ENCODE results near the gene OR4D2. TPM values are rescaled to one million over a fixed set of nuclear protein-coding genes. Genes with fewer than 3 reads are reported as not detected.

The OR4D2 gene
- not detected for total RNA-seq

DNA sequence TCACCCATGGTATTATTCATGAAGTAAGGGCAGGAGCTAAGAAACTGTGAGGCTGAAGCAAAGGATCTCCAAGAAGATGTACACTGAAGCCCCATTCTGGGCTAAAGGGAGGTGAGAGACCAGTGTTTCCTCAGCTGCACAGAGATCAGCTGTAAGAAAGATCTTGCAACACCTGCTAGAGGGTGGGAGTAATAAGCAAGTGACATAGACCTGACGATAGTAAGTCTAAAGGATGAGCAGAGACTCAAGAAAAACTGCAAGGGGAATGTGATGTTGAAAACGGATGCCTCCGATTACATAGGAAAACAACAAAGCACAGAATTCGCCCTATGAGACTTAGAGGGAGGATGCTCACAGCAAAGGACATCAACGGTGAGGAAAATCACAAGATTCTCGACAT lies at the start of gene OR4D2:
Gene OR4D2 (plus strand): TSS at position 301 of the 400 bp plus-strand sequence. CDS start 2,674 bp downstream, outside the sequence.
- no peaks in the 10 kb centered on the region for H3K36me3 ChIP-seq
- TF ChIP-seq EP300 (IDR thresholded peaks at IDR 0.05): no peak
- no peak for TF ChIP-seq POLR2A (IDR thresholded peaks at IDR 0.05)
- TF ChIP-seq, protein P1, sequence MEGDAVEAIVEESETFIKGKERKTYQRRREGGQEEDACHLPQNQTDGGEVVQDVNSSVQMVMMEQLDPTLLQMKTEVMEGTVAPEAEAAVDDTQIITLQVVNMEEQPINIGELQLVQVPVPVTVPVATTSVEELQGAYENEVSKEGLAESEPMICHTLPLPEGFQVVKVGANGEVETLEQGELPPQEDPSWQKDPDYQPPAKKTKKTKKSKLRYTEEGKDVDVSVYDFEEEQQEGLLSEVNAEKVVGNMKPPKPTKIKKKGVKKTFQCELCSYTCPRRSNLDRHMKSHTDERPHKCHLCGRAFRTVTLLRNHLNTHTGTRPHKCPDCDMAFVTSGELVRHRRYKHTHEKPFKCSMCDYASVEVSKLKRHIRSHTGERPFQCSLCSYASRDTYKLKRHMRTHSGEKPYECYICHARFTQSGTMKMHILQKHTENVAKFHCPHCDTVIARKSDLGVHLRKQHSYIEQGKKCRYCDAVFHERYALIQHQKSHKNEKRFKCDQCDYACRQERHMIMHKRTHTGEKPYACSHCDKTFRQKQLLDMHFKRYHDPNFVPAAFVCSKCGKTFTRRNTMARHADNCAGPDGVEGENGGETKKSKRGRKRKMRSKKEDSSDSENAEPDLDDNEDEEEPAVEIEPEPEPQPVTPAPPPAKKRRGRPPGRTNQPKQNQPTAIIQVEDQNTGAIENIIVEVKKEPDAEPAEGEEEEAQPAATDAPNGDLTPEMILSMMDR (IDR thresholded peaks at IDR 0.05): no peak
- 67 to 71% methylated on average over 6 of the region's 6 CpGs for WGBS, 2 donors
- H3K4me3 ChIP-seq: no peak within 1 kb of the TSS
- H3K27me3 ChIP-seq: peaks cover 0 to 8% of the 10 kb centered on the region in 2 donors
- no peak for DNase-seq (ENCODE audit: low spot score in 2 of 2)
- H3K4me1 ChIP-seq: no peaks in the 10 kb centered on the region
- H3K9me3 ChIP-seq: no peaks in the 10 kb centered on the region
- no peak within 1 kb of the TSS for H3K27ac ChIP-seq

GRCh38 chr17:58117382-58117781 lies 49.4 kb upstream of the OR4D2 start:
- DNase-seq (ENCODE audit: low spot score in 2 of 2): no peak
- Histone ChIP-seq H3K36me3 (no peaks in the 10 kb centered on the region), H3K4me3 (no peak overlapping the region), H3K9me3 (no peaks in the 10 kb centered on the region), H3K27ac (no peak overlapping the region), H3K27me3 (no peaks in the 10 kb centered on the region), H3K4me1 (no peaks in the 10 kb centered on the region)
- 85 to 86% methylated on average over 5 of the region's 5 CpGs for WGBS, 2 donors
- no peak for TF ChIP-seq POLR2A (IDR thresholded peaks at IDR 0.05)
- TF ChIP-seq, protein P1 (IDR thresholded peaks at IDR 0.05): no peak
- no peak for TF ChIP-seq EP300 (IDR thresholded peaks at IDR 0.05)

GRCh38 chr17:58119491-58119890 lies 47.3 kb upstream of the OR4D2 start:
- 60 to 64% methylated on average over 3 of the region's 3 CpGs for WGBS, 2 donors
- TF ChIP-seq EP300 (IDR thresholded peaks at IDR 0.05) (no peak), POLR2A (IDR thresholded peaks at IDR 0.05) (no peak)
- TF ChIP-seq, protein P1 (IDR thresholded peaks at IDR 0.05): no peak
- H3K27me3 ChIP-seq: no peaks in the 10 kb centered on the region
- H3K27ac ChIP-seq: no peak overlapping the region
- H3K4me1 ChIP-seq: no peaks in the 10 kb centered on the region
- no peaks in the 10 kb centered on the region for H3K36me3 ChIP-seq
- no peak for DNase-seq (ENCODE audit: low spot score in 2 of 2)
- H3K9me3 ChIP-seq: no peaks in the 10 kb centered on the region
- no peak overlapping the region for H3K4me3 ChIP-seq

DNA sequence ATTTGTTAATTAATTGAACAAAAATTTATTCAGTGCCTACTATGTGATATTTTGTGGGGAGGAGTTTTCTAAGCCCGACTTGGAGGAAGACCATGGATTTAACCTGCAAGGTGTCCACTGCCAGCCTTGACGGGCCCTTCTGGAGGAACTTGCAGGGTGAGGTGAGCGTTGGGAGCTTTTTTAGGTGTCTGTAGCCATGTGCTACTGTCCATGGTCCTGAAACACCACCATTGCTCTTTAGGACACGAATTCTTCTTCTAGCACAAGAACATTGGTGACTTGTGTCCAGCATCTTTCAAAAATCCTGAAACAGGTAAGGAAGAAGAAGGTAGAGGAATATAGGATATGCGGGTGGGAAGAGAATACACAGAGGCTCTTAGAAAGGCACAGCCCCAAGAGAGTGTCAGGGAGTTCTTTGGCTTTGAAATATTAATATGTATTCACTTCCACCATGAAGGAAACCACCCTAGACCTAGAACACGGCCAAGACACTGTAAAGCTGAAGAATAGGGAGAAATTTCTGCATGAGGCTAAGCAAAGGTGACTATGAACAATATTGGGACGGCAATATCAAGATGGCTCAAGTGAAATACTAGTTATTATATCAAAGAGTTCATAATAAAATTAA lies 46.5 kb upstream of the OR4D2 start:
- Histone ChIP-seq H3K4me3 (no peak overlapping the region), H3K4me1 (no peaks in the 10 kb centered on the region), H3K36me3 (no peaks in the 10 kb centered on the region), H3K27me3 (no peaks in the 10 kb centered on the region), H3K9me3 (no peaks in the 10 kb centered on the region), H3K27ac (no peak overlapping the region)
- WGBS, 2 donors: 21 to 23% methylated on average over 7 of the region's 7 CpGs
- TF ChIP-seq EP300 (IDR thresholded peaks at IDR 0.05) (no peak), POLR2A (IDR thresholded peaks at IDR 0.05) (no peak)
- TF ChIP-seq, protein P1 (IDR thresholded peaks at IDR 0.05): no peak
- peak in 1 of 2 donors; percentile 58 for DNase-seq (ENCODE audit: low spot score in 2 of 2)

DNA sequence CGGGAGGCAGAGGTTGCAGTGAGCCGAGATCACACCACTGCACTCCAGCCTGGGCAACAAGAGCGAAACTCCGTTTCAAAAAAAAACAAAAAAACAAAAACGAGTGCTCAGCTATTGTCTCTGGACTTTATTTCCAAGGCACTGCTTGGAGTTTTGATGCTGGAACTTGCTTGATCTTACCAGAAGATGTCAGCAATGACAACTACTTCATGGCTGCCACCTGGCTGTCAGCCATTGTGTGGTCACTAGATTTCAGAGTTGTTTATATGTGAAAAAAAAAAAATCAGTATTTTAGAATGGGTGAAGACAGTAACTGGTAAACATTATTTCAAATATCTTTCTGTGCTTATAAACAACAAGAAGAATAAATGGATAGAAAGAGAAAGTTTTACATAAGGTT lies 44.9 kb upstream of the OR4D2 start:
- 35 to 56% methylated on average over 5 of the region's 5 CpGs for WGBS, 2 donors
- no peak for DNase-seq (ENCODE audit: low spot score in 2 of 2)
- peaks cover 0 to 8% of the 10 kb centered on the region in 2 donors for H3K27me3 ChIP-seq
- H3K27ac ChIP-seq: no peak overlapping the region
- H3K9me3 ChIP-seq: no peaks in the 10 kb centered on the region
- TF ChIP-seq EP300 (IDR thresholded peaks at IDR 0.05) (no peak), POLR2A (IDR thresholded peaks at IDR 0.05) (no peak)
- TF ChIP-seq, protein P1 (IDR thresholded peaks at IDR 0.05): no peak
- H3K4me3 ChIP-seq: no peak overlapping the region
- H3K4me1 ChIP-seq: no peaks in the 10 kb centered on the region
- no peaks in the 10 kb centered on the region for H3K36me3 ChIP-seq
